ENCODE data around the gene RSPH6A. TPM values are rescaled to one million over a fixed set of nuclear protein-coding genes. Genes with fewer than 3 reads are reported as not detected.

Gene RSPH6A
- polyA plus RNA-seq, 1 donor from 2014 or later: not detected

GRCh38 chr19:45823182-45823581, 8.1 kb upstream of the RSPH6A start:
- H3F3A ChIP-seq (ENCODE audit: insufficient read depth, low read length, poor library complexity, severe bottlenecking): no peaks in the 10 kb centered on the region
- TF ChIP-seq EZH2 (IDR thresholded peaks at IDR 0.05; ENCODE audit: borderline replicate concordance, insufficient read depth, low read length, poor library complexity, severe bottlenecking) (no peak), MXI1 (conservative IDR thresholded peaks at IDR 0.05; ENCODE audit: poor library complexity, severe bottlenecking) (no peak), POLR2AphosphoS5 (IDR thresholded peaks at IDR 0.05) (no peak), TAF1 (IDR thresholded peaks at IDR 0.05; ENCODE audit: low read depth) (no peak), EP300 (conservative IDR thresholded peaks at IDR 0.05; ENCODE audit: poor library complexity, severe bottlenecking) (no peak), CTCF (IDR thresholded peaks at IDR 0.05; ENCODE audit: poor library complexity, severe bottlenecking) (no peak), RAD21 (conservative IDR thresholded peaks at IDR 0.05) (no peak), SMC3 (conservative IDR thresholded peaks at IDR 0.05; ENCODE audit: poor library complexity) (no peak), REST (IDR thresholded peaks at IDR 0.05; ENCODE audit: borderline replicate concordance) (no peak)
- no peak overlapping the region for H2AFZ ChIP-seq (ENCODE audit: low read depth, low read length)
- no peak overlapping the region for H3K4me2 ChIP-seq (ENCODE audit: low read length)
- H3K4me3 ChIP-seq (ENCODE audit: low read length): no peak overlapping the region
- no peak overlapping the region for H3K9ac ChIP-seq (ENCODE audit: low read length)
- H3K9me2 ChIP-seq (ENCODE audit: insufficient read depth, low read length): no peaks in the 10 kb centered on the region
- no peaks in the 10 kb centered on the region for H4K20me1 ChIP-seq (ENCODE audit: insufficient read depth)
- H3K9me3 ChIP-seq (ENCODE audit: low read length): no peaks in the 10 kb centered on the region
- no peaks in the 10 kb centered on the region for H3K27me3 ChIP-seq (ENCODE audit: insufficient read depth, low read depth, low read length)
- no peak overlapping the region for H3K27ac ChIP-seq (ENCODE audit: low read length)
- no peaks in the 10 kb centered on the region for H3K79me2 ChIP-seq (replicated peaks; ENCODE audit: insufficient read depth, low read length)
- H3K36me3 ChIP-seq (ENCODE audit: insufficient read depth, low read length): no peaks in the 10 kb centered on the region

- no peak overlapping the region for H2AFZ ChIP-seq (ENCODE audit: low read depth, low read length)
- no peak overlapping the region for H3K4me2 ChIP-seq (ENCODE audit: low read length)
- H3K4me3 ChIP-seq (ENCODE audit: low read length): no peak overlapping the region
- H3F3A ChIP-seq (ENCODE audit: insufficient read depth, low read length, poor library complexity, severe bottlenecking): no peaks in the 10 kb centered on the region
- H3K36me3 ChIP-seq (ENCODE audit: insufficient read depth, low read length): no peaks in the 10 kb centered on the region
- TF ChIP-seq RAD21 (conservative IDR thresholded peaks at IDR 0.05) (no peak), EZH2 (IDR thresholded peaks at IDR 0.05; ENCODE audit: borderline replicate concordance, insufficient read depth, low read length, poor library complexity, severe bottlenecking) (no peak), POLR2AphosphoS5 (IDR thresholded peaks at IDR 0.05) (no peak), CTCF (IDR thresholded peaks at IDR 0.05; ENCODE audit: poor library complexity, severe bottlenecking) (no peak), TAF1 (IDR thresholded peaks at IDR 0.05; ENCODE audit: low read depth) (no peak), MXI1 (conservative IDR thresholded peaks at IDR 0.05; ENCODE audit: poor library complexity, severe bottlenecking) (no peak), EP300 (conservative IDR thresholded peaks at IDR 0.05; ENCODE audit: poor library complexity, severe bottlenecking) (no peak), SMC3 (conservative IDR thresholded peaks at IDR 0.05; ENCODE audit: poor library complexity) (no peak), REST (IDR thresholded peaks at IDR 0.05; ENCODE audit: borderline replicate concordance) (no peak)
- H3K27ac ChIP-seq (ENCODE audit: low read length): no peak overlapping the region
- H3K9me3 ChIP-seq (ENCODE audit: low read length): no peaks in the 10 kb centered on the region
- no peaks in the 10 kb centered on the region for H4K20me1 ChIP-seq (ENCODE audit: insufficient read depth)
- no peaks in the 10 kb centered on the region for H3K27me3 ChIP-seq (ENCODE audit: insufficient read depth, low read depth, low read length)
- H3K9ac ChIP-seq (ENCODE audit: low read length): no peak overlapping the region
- no peaks in the 10 kb centered on the region for H3K9me2 ChIP-seq (ENCODE audit: insufficient read depth, low read length)
- no peaks in the 10 kb centered on the region for H3K79me2 ChIP-seq (replicated peaks; ENCODE audit: insufficient read depth, low read length)
Observed at GRCh38 chr19:45822716-45823115, 7.6 kb upstream of the RSPH6A start.
